ENCODE results near the gene SCYGR6.

DNA sequence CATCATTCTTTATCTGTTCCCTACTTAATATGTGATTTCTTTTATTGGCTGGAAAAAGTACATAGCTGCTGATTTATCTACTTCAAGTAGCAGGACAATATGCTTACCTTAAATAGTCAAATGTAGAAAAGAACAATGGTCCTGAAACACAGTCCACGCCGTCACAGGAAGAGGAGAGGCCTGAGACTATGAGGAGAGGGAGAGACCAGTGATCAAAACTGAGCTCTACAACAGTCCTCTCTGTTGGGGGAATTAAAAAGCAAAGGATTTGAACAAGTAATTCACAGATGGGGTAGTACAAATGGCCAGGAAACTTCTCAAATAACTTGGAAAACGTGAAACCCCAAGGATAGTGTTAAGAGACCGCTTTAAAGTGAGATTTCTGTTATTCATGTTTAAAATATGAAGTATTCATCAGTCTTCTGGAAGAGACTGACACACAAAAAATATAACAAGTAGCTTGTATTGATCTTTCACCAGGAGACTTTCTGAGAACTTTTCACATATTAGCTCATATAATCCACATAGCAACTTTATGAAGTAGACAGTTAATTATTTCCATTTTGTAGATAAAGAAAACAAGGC is 41.3 kb upstream of the SCYGR6 start:
- TF ChIP-seq YY1 (tag by site-specific recombination; IDR thresholded peaks at IDR 0.05), result no peak
- TF ChIP-seq, protein P1, sequence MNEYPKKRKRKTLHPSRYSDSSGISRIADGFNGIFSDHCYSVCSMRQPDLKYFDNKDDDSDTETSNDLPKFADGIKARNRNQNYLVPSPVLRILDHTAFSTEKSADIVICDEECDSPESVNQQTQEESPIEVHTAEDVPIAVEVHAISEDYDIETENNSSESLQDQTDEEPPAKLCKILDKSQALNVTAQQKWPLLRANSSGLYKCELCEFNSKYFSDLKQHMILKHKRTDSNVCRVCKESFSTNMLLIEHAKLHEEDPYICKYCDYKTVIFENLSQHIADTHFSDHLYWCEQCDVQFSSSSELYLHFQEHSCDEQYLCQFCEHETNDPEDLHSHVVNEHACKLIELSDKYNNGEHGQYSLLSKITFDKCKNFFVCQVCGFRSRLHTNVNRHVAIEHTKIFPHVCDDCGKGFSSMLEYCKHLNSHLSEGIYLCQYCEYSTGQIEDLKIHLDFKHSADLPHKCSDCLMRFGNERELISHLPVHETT (tag by site-specific recombination; IDR thresholded peaks at IDR 0.05), result no peak
- TF ChIP-seq, protein P2, sequence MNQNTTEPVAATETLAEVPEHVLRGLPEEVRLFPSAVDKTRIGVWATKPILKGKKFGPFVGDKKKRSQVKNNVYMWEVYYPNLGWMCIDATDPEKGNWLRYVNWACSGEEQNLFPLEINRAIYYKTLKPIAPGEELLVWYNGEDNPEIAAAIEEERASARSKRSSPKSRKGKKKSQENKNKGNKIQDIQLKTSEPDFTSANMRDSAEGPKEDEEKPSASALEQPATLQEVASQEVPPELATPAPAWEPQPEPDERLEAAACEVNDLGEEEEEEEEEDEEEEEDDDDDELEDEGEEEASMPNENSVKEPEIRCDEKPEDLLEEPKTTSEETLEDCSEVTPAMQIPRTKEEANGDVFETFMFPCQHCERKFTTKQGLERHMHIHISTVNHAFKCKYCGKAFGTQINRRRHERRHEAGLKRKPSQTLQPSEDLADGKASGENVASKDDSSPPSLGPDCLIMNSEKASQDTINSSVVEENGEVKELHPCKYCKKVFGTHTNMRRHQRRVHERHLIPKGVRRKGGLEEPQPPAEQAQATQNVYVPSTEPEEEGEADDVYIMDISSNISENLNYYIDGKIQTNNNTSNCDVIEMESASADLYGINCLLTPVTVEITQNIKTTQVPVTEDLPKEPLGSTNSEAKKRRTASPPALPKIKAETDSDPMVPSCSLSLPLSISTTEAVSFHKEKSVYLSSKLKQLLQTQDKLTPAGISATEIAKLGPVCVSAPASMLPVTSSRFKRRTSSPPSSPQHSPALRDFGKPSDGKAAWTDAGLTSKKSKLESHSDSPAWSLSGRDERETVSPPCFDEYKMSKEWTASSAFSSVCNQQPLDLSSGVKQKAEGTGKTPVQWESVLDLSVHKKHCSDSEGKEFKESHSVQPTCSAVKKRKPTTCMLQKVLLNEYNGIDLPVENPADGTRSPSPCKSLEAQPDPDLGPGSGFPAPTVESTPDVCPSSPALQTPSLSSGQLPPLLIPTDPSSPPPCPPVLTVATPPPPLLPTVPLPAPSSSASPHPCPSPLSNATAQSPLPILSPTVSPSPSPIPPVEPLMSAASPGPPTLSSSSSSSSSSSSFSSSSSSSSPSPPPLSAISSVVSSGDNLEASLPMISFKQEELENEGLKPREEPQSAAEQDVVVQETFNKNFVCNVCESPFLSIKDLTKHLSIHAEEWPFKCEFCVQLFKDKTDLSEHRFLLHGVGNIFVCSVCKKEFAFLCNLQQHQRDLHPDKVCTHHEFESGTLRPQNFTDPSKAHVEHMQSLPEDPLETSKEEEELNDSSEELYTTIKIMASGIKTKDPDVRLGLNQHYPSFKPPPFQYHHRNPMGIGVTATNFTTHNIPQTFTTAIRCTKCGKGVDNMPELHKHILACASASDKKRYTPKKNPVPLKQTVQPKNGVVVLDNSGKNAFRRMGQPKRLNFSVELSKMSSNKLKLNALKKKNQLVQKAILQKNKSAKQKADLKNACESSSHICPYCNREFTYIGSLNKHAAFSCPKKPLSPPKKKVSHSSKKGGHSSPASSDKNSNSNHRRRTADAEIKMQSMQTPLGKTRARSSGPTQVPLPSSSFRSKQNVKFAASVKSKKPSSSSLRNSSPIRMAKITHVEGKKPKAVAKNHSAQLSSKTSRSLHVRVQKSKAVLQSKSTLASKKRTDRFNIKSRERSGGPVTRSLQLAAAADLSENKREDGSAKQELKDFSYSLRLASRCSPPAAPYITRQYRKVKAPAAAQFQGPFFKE (tag by site-specific recombination; IDR thresholded peaks at IDR 0.05; ENCODE audit: borderline replicate concordance), result no peak
- TF ChIP-seq, protein P3, sequence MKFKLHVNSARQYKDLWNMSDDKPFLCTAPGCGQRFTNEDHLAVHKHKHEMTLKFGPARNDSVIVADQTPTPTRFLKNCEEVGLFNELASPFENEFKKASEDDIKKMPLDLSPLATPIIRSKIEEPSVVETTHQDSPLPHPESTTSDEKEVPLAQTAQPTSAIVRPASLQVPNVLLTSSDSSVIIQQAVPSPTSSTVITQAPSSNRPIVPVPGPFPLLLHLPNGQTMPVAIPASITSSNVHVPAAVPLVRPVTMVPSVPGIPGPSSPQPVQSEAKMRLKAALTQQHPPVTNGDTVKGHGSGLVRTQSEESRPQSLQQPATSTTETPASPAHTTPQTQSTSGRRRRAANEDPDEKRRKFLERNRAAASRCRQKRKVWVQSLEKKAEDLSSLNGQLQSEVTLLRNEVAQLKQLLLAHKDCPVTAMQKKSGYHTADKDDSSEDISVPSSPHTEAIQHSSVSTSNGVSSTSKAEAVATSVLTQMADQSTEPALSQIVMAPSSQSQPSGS (tag by site-specific recombination; IDR thresholded peaks at IDR 0.05; ENCODE audit: low read depth), result no peak
- TF ChIP-seq ZNF112 (tag by site-specific recombination; IDR thresholded peaks at IDR 0.05), result no peak
- TF ChIP-seq, protein P4, sequence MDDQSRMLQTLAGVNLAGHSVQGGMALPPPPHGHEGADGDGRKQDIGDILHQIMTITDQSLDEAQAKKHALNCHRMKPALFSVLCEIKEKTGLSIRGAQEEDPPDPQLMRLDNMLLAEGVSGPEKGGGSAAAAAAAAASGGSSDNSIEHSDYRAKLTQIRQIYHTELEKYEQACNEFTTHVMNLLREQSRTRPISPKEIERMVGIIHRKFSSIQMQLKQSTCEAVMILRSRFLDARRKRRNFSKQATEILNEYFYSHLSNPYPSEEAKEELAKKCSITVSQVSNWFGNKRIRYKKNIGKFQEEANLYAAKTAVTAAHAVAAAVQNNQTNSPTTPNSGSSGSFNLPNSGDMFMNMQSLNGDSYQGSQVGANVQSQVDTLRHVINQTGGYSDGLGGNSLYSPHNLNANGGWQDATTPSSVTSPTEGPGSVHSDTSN (CRISPR knock-in tag; IDR thresholded peaks at IDR 0.05), result no peak
- TF ChIP-seq HOXD13 (CRISPR knock-in tag; IDR thresholded peaks at IDR 0.05; ENCODE audit: borderline replicate concordance), result no peak
- TF ChIP-seq, protein P5, sequence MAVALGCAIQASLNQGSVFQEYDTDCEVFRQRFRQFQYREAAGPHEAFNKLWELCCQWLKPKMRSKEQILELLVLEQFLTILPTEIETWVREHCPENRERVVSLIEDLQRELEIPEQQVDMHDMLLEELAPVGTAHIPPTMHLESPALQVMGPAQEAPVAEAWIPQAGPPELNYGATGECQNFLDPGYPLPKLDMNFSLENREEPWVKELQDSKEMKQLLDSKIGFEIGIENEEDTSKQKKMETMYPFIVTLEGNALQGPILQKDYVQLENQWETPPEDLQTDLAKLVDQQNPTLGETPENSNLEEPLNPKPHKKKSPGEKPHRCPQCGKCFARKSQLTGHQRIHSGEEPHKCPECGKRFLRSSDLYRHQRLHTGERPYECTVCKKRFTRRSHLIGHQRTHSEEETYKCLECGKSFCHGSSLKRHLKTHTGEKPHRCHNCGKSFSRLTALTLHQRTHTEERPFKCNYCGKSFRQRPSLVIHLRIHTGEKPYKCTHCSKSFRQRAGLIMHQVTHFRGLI (tag by site-specific recombination; IDR thresholded peaks at IDR 0.05), result no peak
- TF ChIP-seq KLF16 (tag by site-specific recombination; IDR thresholded peaks at IDR 0.05), result no peak
- no peak for TF ChIP-seq ZNF629 (tag by site-specific recombination; IDR thresholded peaks at IDR 0.05)
